Neural cell (in vitro differentiated cells): ENCODE results near the gene OR14I1. TPM values are rescaled to one million over a fixed set of nuclear protein-coding genes. Genes with fewer than 3 reads are reported as not detected.

Experiments
- H2AFZ ChIP-seq: fragments of 200-600, 300-800 bp; sonication (generic), shearing (Covaris generic); 2 replicates; pipeline ENCODE4 v1.6.0; 2014; ENCODE audit warnings: low read depth, mild to moderate bottlenecking, antibody characterized with exemption, low read length, moderate library complexity
- H3F3A ChIP-seq: fragments of 200-600 bp; shearing (Covaris generic); 2 replicates; pipeline ENCODE4 v1.6.1; 2016; ENCODE audit warnings: mild to moderate bottlenecking, moderate library complexity, mixed read lengths, antibody characterized with exemption, low read length; ENCODE audit not compliant: insufficient read depth, poor library complexity, severe bottlenecking
- H3K27ac ChIP-seq: fragments of 200-600, 300-800 bp; sonication (generic), shearing (Covaris generic); 2 replicates; pipeline ENCODE4 v1.5.1; 2014; ENCODE audit warnings: mild to moderate bottlenecking, low read length, moderate library complexity
- H3K27me3 ChIP-seq: fragments of 300-800, 200-600 bp; sonication (generic), shearing (Covaris generic); 2 replicates; pipeline ENCODE4 v1.6.0; 2014; ENCODE audit warnings: mild to moderate bottlenecking, low read depth, low read length, moderate library complexity; ENCODE audit not compliant: insufficient read depth
- H3K36me3 ChIP-seq: fragments of 300-800, 200-600 bp; sonication (generic), shearing (Covaris generic); 2 replicates; pipeline ENCODE4 v1.5.1; 2014; ENCODE audit warnings: mild to moderate bottlenecking, antibody characterized with exemption, low read length, moderate library complexity; ENCODE audit not compliant: insufficient read depth
- H3K4me2 ChIP-seq: fragments of 300-800, 200-600 bp; sonication (generic), shearing (Covaris generic); 2 replicates; pipeline ENCODE4 v1.6.0; 2014; ENCODE audit warnings: mild to moderate bottlenecking, low read length
- H3K4me3 ChIP-seq: fragments of 300-800, 200-600 bp; sonication (generic), shearing (Covaris generic); 2 replicates; pipeline ENCODE4 v1.5.1; 2014; ENCODE audit warnings: mild to moderate bottlenecking, low read length, moderate library complexity
- H3K79me2 ChIP-seq: fragments of 200-600 bp; shearing (Covaris generic); replicated peaks from 2 replicates; pipeline ENCODE4 v1.6.0; 2014; ENCODE audit warnings: mild to moderate bottlenecking, low read length, moderate library complexity; ENCODE audit not compliant: insufficient read depth
- H3K9ac ChIP-seq: fragments of 300-800, 200-600 bp; sonication (generic), shearing (Covaris generic); 2 replicates; pipeline ENCODE4 v1.6.1; 2016; ENCODE audit warnings: mild to moderate bottlenecking, low read length, mixed read lengths
- H3K9me2 ChIP-seq: fragments of 200-600 bp; shearing (Covaris generic); 2 replicates; pipeline ENCODE4 v1.6.1; 2016; ENCODE audit warnings: mild to moderate bottlenecking, low read length, mixed read lengths; ENCODE audit not compliant: insufficient read depth
- H3K9me3 ChIP-seq: fragments of 200-600, 300-800 bp; sonication (generic), shearing (Covaris generic); 2 replicates; pipeline ENCODE4 v1.6.1; 2016; ENCODE audit warnings: mild to moderate bottlenecking, mixed run types, low read length, moderate library complexity, mixed read lengths
- H4K20me1 ChIP-seq: fragments of 200-600 bp; shearing (Covaris generic); 2 replicates; pipeline ENCODE4 v1.6.1; 2016; ENCODE audit warnings: mild to moderate bottlenecking, mixed run types; ENCODE audit not compliant: insufficient read depth
- EP300 ChIP-seq: fragments of 450-650 bp; conservative IDR thresholded peaks from 2 replicates; pipeline ENCODE4 v1.6.1; 2014; ENCODE audit warnings: antibody characterized with exemption, mild to moderate bottlenecking, moderate library complexity; ENCODE audit not compliant: poor library complexity, severe bottlenecking
- EZH2 ChIP-seq: fragments of 200-600, 300-800 bp; shearing (Covaris generic), sonication (generic); IDR thresholded peaks from 2 replicates; pipeline ENCODE4 v1.6.1; 2014; ENCODE audit warnings: antibody characterized with exemption, low read length, borderline replicate concordance, mild to moderate bottlenecking; ENCODE audit not compliant: insufficient read depth, poor library complexity, severe bottlenecking
- MXI1 ChIP-seq: fragments of 450-650 bp; conservative IDR thresholded peaks from 2 replicates; pipeline ENCODE4 v1.6.1; 2014; ENCODE audit warnings: antibody characterized with exemption, mild to moderate bottlenecking; ENCODE audit not compliant: poor library complexity, severe bottlenecking
- POLR2AphosphoS5 ChIP-seq: IDR thresholded peaks from 2 replicates; pipeline ENCODE4 v1.6.1; 2012
- RAD21 ChIP-seq: fragments of 450-650 bp; conservative IDR thresholded peaks from 2 replicates; pipeline ENCODE4 v1.6.1; 2014; ENCODE audit warnings: antibody characterized with exemption, mild to moderate bottlenecking, moderate library complexity
- REST ChIP-seq: IDR thresholded peaks from 2 replicates; pipeline ENCODE4 v1.6.1; 2012; ENCODE audit warnings: borderline replicate concordance
- SMC3 ChIP-seq: fragments of 450-650 bp; conservative IDR thresholded peaks from 2 replicates; pipeline ENCODE4 v1.6.1; 2014; ENCODE audit warnings: antibody characterized with exemption, mild to moderate bottlenecking, moderate library complexity; ENCODE audit not compliant: poor library complexity
- TAF1 ChIP-seq: IDR thresholded peaks from 2 replicates; pipeline ENCODE4 v1.6.1; 2012; ENCODE audit warnings: low read depth
- polyA plus RNA-seq: library from polyadenylated mRNA; depleted of rRNA; stranded (reverse); fragments of >200 nt; gene quantifications from 2 replicates; pipeline ENCODE4 v1.2.3, GENCODE V29; 2014
- TF ChIP-seq, protein P1 (sequence below): fragments of 450-650 bp; IDR thresholded peaks from 2 replicates; pipeline ENCODE4 v1.5.1; 2014; ENCODE audit warnings: antibody characterized with exemption, mild to moderate bottlenecking, moderate library complexity; ENCODE audit not compliant: poor library complexity, severe bottlenecking

Gene OR14I1
- polyA plus RNA-seq, 1 donor from 2014 or later, result not detected

DNA sequence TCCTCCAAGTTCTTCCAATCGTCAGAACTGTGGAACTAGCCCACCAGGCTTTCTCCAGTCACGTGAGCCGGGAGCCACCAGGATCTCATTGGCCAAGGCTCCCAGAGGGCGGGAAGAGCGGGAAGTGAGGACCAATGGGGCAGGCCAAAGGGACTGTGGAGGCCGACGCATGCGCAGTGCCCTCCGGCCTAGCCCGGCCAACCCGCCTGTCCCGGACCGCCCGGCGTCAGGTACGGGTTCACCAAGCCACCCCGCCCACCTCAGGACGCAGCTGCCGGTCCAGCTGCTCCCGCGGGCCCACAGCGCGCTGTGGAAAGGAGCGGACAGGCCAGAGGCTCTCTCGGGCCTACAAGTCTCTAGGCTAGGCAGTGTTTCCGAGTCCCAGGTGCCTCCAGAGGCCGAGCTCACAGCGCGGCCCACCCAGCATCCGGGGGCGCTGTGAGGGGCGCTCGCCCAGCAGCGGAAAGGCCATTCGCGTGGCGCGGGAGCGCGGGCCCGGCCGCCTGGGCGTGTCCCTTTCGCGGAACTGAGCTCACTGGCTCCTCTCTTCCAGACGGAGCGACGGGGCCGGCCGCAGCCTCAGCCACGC is 10.9 kb downstream of the OR14I1 start:
- no peaks in the 10 kb centered on the region for H3K79me2 ChIP-seq
- no peaks in the 10 kb centered on the region for H3K9me2 ChIP-seq
- no peaks in the 10 kb centered on the region for H4K20me1 ChIP-seq
- no peaks in the 10 kb centered on the region for H3K9me3 ChIP-seq
- TF ChIP-seq TAF1 (no peak), MXI1 (no peak), REST (no peak), EZH2 (no peak), RAD21 (no peak)
- H2AFZ ChIP-seq, result no peak overlapping the region
- H3F3A ChIP-seq, result no peaks in the 10 kb centered on the region
- no peak overlapping the region for H3K4me3 ChIP-seq
- no peak overlapping the region for H3K4me2 ChIP-seq
- no peak overlapping the region for H3K27ac ChIP-seq
- H3K9ac ChIP-seq, result no peak overlapping the region
- no peaks in the 10 kb centered on the region for H3K27me3 ChIP-seq
- H3K36me3 ChIP-seq, result no peaks in the 10 kb centered on the region

GRCh38 chr1:248688527-248689298 is 13.9 kb downstream of the OR14I1 start:
- no peaks in the 10 kb centered on the region for H4K20me1 ChIP-seq
- H3K9me3 ChIP-seq, result no peaks in the 10 kb centered on the region
- H3K9ac ChIP-seq, result no peak overlapping the region
- H3K79me2 ChIP-seq, result no peaks in the 10 kb centered on the region
- no peak overlapping the region for H3K27ac ChIP-seq
- no peak overlapping the region for H3K4me2 ChIP-seq
- TF ChIP-seq REST (no peak), EZH2 (no peak), EP300 (no peak), SMC3 (no peak), MXI1 (no peak), RAD21 (no peak), POLR2AphosphoS5 (no peak), TAF1 (no peak)
- TF ChIP-seq, protein P1, sequence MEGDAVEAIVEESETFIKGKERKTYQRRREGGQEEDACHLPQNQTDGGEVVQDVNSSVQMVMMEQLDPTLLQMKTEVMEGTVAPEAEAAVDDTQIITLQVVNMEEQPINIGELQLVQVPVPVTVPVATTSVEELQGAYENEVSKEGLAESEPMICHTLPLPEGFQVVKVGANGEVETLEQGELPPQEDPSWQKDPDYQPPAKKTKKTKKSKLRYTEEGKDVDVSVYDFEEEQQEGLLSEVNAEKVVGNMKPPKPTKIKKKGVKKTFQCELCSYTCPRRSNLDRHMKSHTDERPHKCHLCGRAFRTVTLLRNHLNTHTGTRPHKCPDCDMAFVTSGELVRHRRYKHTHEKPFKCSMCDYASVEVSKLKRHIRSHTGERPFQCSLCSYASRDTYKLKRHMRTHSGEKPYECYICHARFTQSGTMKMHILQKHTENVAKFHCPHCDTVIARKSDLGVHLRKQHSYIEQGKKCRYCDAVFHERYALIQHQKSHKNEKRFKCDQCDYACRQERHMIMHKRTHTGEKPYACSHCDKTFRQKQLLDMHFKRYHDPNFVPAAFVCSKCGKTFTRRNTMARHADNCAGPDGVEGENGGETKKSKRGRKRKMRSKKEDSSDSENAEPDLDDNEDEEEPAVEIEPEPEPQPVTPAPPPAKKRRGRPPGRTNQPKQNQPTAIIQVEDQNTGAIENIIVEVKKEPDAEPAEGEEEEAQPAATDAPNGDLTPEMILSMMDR, result no peak
- no peak overlapping the region for H3K4me3 ChIP-seq
- H2AFZ ChIP-seq, result no peak overlapping the region
- no peaks in the 10 kb centered on the region for H3K9me2 ChIP-seq
- H3F3A ChIP-seq, result no peaks in the 10 kb centered on the region
- H3K27me3 ChIP-seq, result no peaks in the 10 kb centered on the region
- no peaks in the 10 kb centered on the region for H3K36me3 ChIP-seq
